Psoas muscle (tissue), 8 donors: ENCODE results near the gene UBAP2. TPM values are rescaled to one million over a fixed set of nuclear protein-coding genes. Genes with fewer than 3 reads are reported as not detected.

Experiments used
- ATAC-seq, 4 donors: fragments of 200-7000 bp; cut with Tn5 transposase; one replicate each; pipeline ENCODE4 v1.9.1; 2020; ENCODE audit warnings: moderate library complexity in 3 of 4, mild to moderate bottlenecking in 2 of 4
- DNase-seq, 2 donors: peaks; one replicate each; pipeline ENCODE4 v3.0.0-alpha.2; 2020
- H3K27ac ChIP-seq: fragments of 200-600 bp; one replicate; pipeline ENCODE4 v1.8.0; 2022
- H3K27me3 ChIP-seq, 3 donors: fragments of 200-600 bp in 1 of 3; one replicate each; pipeline versions ENCODE4 v1.6.1 to v1.8.0; 2013 to 2022; ENCODE audit warnings: low read length in 2 of 3, mild to moderate bottlenecking in 2 of 3, moderate library complexity in 1 of 3; ENCODE audit not compliant: insufficient read depth in 3 of 3
- H3K36me3 ChIP-seq, 2 donors: fragments of 200-600 bp in 1 of 2; one replicate each; pipeline versions ENCODE4 v1.6.1 to v1.8.0; 2013 to 2022; ENCODE audit warnings: low read depth in 1 of 2, mild to moderate bottlenecking in 1 of 2, moderate library complexity in 1 of 2; ENCODE audit not compliant: insufficient read depth in 1 of 2
- H3K4me1 ChIP-seq: fragments of 200-600 bp; one replicate; pipeline ENCODE4 v1.8.0; 2022
- H3K4me3 ChIP-seq: fragments of 200-600 bp; one replicate; pipeline ENCODE4 v1.8.0; 2022; ENCODE audit warnings: mild to moderate bottlenecking
- H3K9me3 ChIP-seq: fragments of 200-600 bp; one replicate; pipeline ENCODE4 v1.8.0; 2022
- WGBS, 3 donors: extraction: QIAGEN DNeasy Blood & Tissue Kit; methylation state at CpG; one replicate each; pipeline versions ENCODE4 v1.1.6 to v1.1.7; 2013; 5-methylcytosine and 5-hydroxymethylcytosine counted together
- intact Hi-C, 2 donors: fragments of 100-400 bp; cut with DNase I; formaldehyde crosslinking; loops; one replicate each; pipeline versions ENCODE4 v1.11.0 to v1.14.2; 2022
- polyA plus RNA-seq, 3 donors: library from polyadenylated mRNA; stranded (reverse); fragments of 200-250 nt; gene quantifications; one replicate each; pipeline ENCODE4 v1.2.3, GENCODE V29; 2013
- total RNA-seq, 4 donors: library from RNA; stranded (reverse); fragmentation: NEBNext Ultra II Directional in 2 of 4; extraction: Animal tissue kit (Norgen Biotek cat#: 25700) in 2 of 4; gene quantifications; one replicate each; pipeline versions ENCODE4 v1.2.1 to v1.2.4, GENCODE V29; 2021 to 2023
- TF ChIP-seq, protein P1 (sequence below): fragments of 200-600 bp; IDR thresholded peaks from one replicate; pipeline ENCODE4 v1.8.0; 2022; ENCODE audit warnings: antibody characterized with exemption
- donor health status: healthy with polysubstance abuse.
- donor health status: DM: no; HTN: no; CAD: no; lungs with moderate emphysema.
- donor health status: Bipolar disorder and iron deficiency.
- donor health status: healthy.
- donor health status: DM: yes; HTN: yes; CAD: no.
- donor health status: DM: no; HTN: no; CAD: no.
- donor health status: DM: no; HTN: no; CAD: no.
- donor health status: DM: yes; HTN: yes; CAD: no.

Gene UBAP2
- total and polyA plus RNA-seq, 7 donors = 14.4 to 46.3 (median 31.5) TPM

GRCh38 chr9:34036625-34037024, 12.1 kb downstream of the UBAP2 start:
- WGBS, 3 donors = 95 to 99% (median 98%) methylated on average over 5 of the region's 5 CpGs
- H3K4me3 ChIP-seq = no peak overlapping the region
- no peak overlapping the region for H3K27ac ChIP-seq
- ATAC-seq (no peak), DNase-seq (no peak)
- TF ChIP-seq, protein P1, sequence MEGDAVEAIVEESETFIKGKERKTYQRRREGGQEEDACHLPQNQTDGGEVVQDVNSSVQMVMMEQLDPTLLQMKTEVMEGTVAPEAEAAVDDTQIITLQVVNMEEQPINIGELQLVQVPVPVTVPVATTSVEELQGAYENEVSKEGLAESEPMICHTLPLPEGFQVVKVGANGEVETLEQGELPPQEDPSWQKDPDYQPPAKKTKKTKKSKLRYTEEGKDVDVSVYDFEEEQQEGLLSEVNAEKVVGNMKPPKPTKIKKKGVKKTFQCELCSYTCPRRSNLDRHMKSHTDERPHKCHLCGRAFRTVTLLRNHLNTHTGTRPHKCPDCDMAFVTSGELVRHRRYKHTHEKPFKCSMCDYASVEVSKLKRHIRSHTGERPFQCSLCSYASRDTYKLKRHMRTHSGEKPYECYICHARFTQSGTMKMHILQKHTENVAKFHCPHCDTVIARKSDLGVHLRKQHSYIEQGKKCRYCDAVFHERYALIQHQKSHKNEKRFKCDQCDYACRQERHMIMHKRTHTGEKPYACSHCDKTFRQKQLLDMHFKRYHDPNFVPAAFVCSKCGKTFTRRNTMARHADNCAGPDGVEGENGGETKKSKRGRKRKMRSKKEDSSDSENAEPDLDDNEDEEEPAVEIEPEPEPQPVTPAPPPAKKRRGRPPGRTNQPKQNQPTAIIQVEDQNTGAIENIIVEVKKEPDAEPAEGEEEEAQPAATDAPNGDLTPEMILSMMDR = no peak
- H3K4me1 ChIP-seq = no peaks in the 10 kb centered on the region
- H3K27me3 ChIP-seq = no peaks in the 10 kb centered on the region
- intact Hi-C loops = no loop called here
- H3K9me3 ChIP-seq = no peaks in the 10 kb centered on the region
- peaks cover 0 to 9% of the 10 kb centered on the region in 2 donors for H3K36me3 ChIP-seq

GRCh38 chr9:34035656-34036055, 13.0 kb downstream of the UBAP2 start:
- H3K27ac ChIP-seq = no peak overlapping the region
- ATAC-seq (no peak), DNase-seq (no peak)
- TF ChIP-seq, protein P1 = no peak
- no peak overlapping the region for H3K4me3 ChIP-seq
- H3K36me3 ChIP-seq = peaks cover 0 to 3% of the 10 kb centered on the region in 2 donors
- H3K4me1 ChIP-seq = no peaks in the 10 kb centered on the region
- intact Hi-C loops = no loop called here
- 80 to 84% (median 82%) methylated on average over 5 of the region's 5 CpGs for WGBS, 3 donors
- H3K27me3 ChIP-seq = no peaks in the 10 kb centered on the region
- H3K9me3 ChIP-seq = no peaks in the 10 kb centered on the region

DNA sequence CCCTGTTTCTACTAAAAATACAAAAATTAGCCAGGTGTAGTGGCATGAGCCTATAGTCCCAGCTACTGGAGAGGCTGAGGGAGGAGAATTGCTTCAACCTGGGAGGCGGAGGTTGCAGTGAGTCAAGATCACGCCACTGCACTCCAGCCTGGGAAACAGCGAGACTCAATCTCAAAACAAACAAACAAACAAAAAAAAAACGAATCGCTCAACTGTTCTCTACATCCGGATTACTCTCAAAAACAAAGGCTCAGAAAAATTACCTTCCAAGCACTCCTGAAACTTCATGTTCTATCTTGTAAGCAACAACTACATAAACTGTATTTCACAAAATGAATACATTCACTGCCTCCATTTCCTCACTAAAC, 14.0 kb downstream of the UBAP2 start:
- Histone ChIP-seq H3K4me3 (no peak overlapping the region), H3K9me3 (no peaks in the 10 kb centered on the region), H3K27ac (no peak overlapping the region), H3K4me1 (no peaks in the 10 kb centered on the region), H3K27me3 (no peaks in the 10 kb centered on the region), H3K36me3 (no peaks in the 10 kb centered on the region)
- intact Hi-C loops = no loop called here
- no peak for ATAC-seq
- 89 to 93% (median 93%) methylated on average over 6 of the region's 6 CpGs for WGBS, 3 donors
- TF ChIP-seq, protein P1 = no peak
- no peak for DNase-seq

DNA sequence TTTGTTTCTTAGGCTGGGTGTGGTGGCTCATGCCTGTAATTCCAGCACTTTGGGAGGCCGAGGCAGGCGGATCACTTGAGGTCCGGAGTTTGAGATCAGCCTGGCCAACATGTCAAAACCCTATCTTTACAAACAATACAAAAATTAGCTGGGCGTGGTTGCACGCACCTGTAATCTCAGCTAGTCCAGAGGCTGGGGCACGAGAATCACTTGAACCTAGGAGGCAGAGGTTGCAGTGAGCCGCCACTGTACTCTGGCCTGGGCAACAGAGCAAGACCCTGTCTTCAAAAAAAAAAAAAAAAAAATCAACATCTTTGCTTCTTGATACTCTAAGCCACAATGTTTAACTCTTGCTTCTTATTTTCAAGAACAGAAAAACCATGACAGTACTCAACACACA, 16.1 kb downstream of the UBAP2 start:
- no peaks in the 10 kb centered on the region for H3K27me3 ChIP-seq
- intact Hi-C loops = loop anchor here in 1 of 2 donors (1.0 kb wide), 1 partner anchor 13 kb away; no protein-coding TSS in a partner anchor
- H3K36me3 ChIP-seq = peaks cover 0 to 4% of the 10 kb centered on the region in 2 donors
- WGBS, 3 donors = 84 to 97% (median 96%) methylated on average over 7 of the region's 7 CpGs
- DNase-seq (no peak), ATAC-seq (no peak)
- TF ChIP-seq, protein P1 = no peak
- H3K9me3 ChIP-seq = no peaks in the 10 kb centered on the region
- no peak overlapping the region for H3K27ac ChIP-seq
- H3K4me1 ChIP-seq = peaks cover 14% of the 10 kb centered on the region
- H3K4me3 ChIP-seq = no peak overlapping the region
